HG03108 (cell line): ENCODE results near the gene AKAP13.
A peak's percentile ranks its signal among the peaks of the same experiment; 100 is the strongest.

Experiments
- ATAC-seq: cut with Tn5 transposase; IDR thresholded peaks from one replicate; pipeline ENCODE4 v1.9.1; 2021; ENCODE audit warnings: moderate library complexity; ENCODE audit not compliant: unreplicated experiment

The AKAP13 gene

GRCh38 chr15:85687329-85687728 is 306.9 kb downstream of the AKAP13 start:
- ATAC-seq = no peak

- ATAC-seq = no peak
Observed at GRCh38 chr15:85688711-85689110, 308.3 kb downstream of the AKAP13 start.

GRCh38 chr15:85689729-85690128 is 309.3 kb downstream of the AKAP13 start:
- peak; percentile 27 for ATAC-seq

- peak; percentile 34 for ATAC-seq
Observed at GRCh38 chr15:85690561-85691231, 310.3 kb downstream of the AKAP13 start.

- ATAC-seq = peak; percentile 39
Observed at GRCh38 chr15:85691350-85692240, 311.2 kb downstream of the AKAP13 start.

GRCh38 chr15:85692321-85692720 is 311.9 kb downstream of the AKAP13 start:
- ATAC-seq = no peak

GRCh38 chr15:85692873-85693272 is 312.5 kb downstream of the AKAP13 start:
- ATAC-seq = peak; percentile 51

GRCh38 chr15:85693277-85693676 is 312.9 kb downstream of the AKAP13 start:
- no peak for ATAC-seq

GRCh38 chr15:85694091-85694490 is 313.7 kb downstream of the AKAP13 start:
- ATAC-seq = no peak

- no peak for ATAC-seq
Observed at GRCh38 chr15:85700767-85701166, 320.4 kb downstream of the AKAP13 start.

GRCh38 chr15:85702321-85703101 is 322.1 kb downstream of the AKAP13 start:
- ATAC-seq = no peak

GRCh38 chr15:85704066-85704465 is 323.7 kb downstream of the AKAP13 start:
- ATAC-seq = no peak

GRCh38 chr15:85704720-85705429 is 324.5 kb downstream of the AKAP13 start:
- ATAC-seq = no peak

GRCh38 chr15:85706779-85707518 is 326.5 kb downstream of the AKAP13 start:
- ATAC-seq = peak; percentile 26

- ATAC-seq = peak; percentile 24
Observed at GRCh38 chr15:85707519-85708338, 327.3 kb downstream of the AKAP13 start.

- no peak for ATAC-seq
Observed at GRCh38 chr15:85708402-85708941, 328.1 kb downstream of the AKAP13 start.

GRCh38 chr15:85709250-85709649 is 328.8 kb downstream of the AKAP13 start:
- ATAC-seq = no peak

- peak; percentile 43 for ATAC-seq
Observed at GRCh38 chr15:85710340-85710842, 330.0 kb downstream of the AKAP13 start.
